HUDEP-2 (cell line): ENCODE results near the gene LARP4B.
"Not testable (repeated sequence)": the region's sequence is repeated elsewhere in the genome, so short reads cannot be mapped to it uniquely, and the experiment has no call there.

Experiments used
- DNase-seq, 76 experiments: peaks; one replicate each; lab custom pipeline; 2025; ENCODE audit not compliant: unreplicated experiment in 76 of 76; lab: John Stamatoyannopoulos, UW

Gene LARP4B

GRCh38 chr10:958856-959255, 27.4 kb upstream of the LARP4B start:
- DNase-seq: no peak

- no peak for DNase-seq
Measured at GRCh38 chr10:958106-958505, 26.6 kb upstream of the LARP4B start.

- no peak for DNase-seq
Measured at GRCh38 chr10:955820-956217, 24.3 kb upstream of the LARP4B start.

- no peak for DNase-seq
Measured at GRCh38 chr10:955127-955819, 23.8 kb upstream of the LARP4B start.

DNA sequence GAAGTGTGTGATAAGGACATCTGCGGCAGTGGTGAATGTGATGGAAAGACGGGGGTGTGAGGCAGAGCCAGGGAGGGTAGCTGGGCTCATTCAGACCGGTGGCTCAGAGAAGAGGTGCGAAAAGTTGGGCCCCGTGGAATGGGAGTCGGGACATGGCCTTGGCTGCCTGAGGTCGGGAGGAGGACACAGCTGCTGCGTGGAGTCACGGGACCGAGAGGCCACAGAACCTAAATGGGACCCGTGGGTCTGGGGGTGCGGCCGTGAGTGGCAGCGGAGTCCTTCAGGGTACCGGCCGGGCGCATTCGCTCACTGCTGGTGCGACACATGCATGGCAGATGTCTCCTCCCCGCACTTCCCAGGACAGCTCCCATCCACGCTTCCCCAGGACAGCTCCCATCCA, 22.9 kb upstream of the LARP4B start:
- DNase-seq: no peak

DNA sequence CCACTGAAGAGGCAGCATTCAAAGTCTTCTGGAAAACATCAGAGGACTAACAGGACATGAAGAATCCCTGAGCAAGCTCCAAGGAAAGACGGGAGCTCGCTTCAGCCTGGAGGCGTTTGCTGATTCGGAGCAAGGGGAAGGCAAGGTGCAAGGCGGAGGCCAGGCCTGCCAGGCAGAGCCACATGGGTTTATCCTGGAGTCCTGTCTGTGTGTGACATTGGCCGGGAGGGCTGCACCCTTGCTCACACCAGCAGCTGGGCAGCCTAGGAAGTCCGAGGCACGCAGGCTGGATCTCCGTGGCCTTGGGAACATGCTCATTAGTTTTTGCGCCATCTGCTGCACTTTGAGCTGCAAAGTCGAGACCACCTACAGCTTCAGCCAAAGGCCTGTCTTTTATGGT, 22.3 kb upstream of the LARP4B start:
- DNase-seq: no peak

DNA sequence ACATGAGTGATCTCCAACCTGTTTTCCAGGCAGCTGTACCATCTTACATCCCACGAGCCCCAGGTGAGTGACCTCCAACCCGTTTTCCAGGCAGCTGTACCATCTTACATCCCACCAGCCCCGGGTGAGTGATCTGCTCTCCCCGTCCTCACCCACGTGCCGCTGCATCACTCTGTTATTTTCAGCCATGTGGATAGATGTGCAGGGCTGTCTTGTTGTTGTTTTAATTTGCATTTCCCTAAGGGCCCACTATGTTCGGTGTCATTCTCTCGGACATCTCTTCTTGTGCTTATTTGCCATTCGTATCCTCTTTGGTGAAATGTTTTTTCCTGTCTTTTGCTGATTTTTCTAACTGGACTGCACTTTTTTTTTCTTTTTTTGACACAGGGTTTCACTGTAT, 17.9 kb upstream of the LARP4B start:
- DNase-seq: no peak

DNA sequence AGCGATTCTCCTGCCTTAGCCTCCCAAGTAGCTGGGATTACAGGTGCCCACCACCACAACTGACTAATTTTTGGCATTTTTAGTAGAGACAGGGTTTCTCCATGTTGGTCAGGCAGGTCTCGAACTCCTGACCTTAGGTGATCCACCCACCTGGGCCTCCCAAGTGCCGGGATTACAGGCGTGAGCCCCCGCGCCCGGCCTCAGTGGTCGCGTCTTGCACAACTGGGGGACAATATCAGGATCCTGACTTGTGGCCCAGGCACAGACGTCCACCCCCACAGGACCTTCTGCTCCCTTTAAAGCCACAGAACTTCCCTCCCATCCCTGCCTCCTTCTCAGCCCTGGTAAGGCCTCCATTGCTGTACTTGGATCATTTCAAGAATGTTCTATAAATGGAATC, 16.8 kb upstream of the LARP4B start:
- no peak for DNase-seq

DNA sequence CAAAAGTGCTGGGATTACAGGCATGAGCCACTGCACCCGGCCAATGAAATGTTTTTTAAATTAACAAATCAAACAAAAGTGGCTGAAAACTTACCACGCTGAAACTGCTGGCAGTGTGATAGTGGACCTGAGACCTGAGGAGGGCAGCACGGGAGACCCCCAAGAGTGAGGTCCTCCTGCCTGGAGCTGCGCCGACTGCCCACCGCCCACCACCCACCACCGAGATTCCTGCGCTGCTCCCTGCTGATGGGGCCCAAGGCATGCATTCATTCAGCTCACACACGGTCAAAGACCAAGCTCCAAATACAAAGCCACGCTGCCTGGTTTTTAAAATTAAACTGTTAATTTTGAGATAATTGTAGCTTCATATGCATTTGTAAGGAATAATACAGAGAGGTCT, 16.4 kb upstream of the LARP4B start:
- no peak for DNase-seq

DNA sequence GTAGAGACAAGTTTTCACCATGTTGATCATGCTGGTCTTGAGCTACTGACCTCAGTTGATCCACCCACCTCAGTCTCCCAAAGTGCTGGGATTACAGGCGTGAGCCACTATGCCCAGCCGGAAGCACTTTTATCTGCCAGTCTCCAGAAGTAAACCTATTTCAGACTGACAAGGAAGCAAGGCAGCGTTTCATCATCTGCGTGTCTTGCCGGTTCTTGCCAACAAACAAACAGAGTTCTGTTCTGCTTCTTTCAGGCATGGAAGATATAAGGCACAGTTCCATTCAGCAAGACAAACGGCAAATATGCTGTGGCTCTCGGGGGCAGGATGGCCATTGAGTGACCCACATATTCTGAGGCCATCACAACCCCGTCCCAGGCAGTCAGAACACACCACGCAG, 15.5 kb upstream of the LARP4B start:
- no peak for DNase-seq

GRCh38 chr10:945778-946177, 14.3 kb upstream of the LARP4B start:
- no peak for DNase-seq

DNA sequence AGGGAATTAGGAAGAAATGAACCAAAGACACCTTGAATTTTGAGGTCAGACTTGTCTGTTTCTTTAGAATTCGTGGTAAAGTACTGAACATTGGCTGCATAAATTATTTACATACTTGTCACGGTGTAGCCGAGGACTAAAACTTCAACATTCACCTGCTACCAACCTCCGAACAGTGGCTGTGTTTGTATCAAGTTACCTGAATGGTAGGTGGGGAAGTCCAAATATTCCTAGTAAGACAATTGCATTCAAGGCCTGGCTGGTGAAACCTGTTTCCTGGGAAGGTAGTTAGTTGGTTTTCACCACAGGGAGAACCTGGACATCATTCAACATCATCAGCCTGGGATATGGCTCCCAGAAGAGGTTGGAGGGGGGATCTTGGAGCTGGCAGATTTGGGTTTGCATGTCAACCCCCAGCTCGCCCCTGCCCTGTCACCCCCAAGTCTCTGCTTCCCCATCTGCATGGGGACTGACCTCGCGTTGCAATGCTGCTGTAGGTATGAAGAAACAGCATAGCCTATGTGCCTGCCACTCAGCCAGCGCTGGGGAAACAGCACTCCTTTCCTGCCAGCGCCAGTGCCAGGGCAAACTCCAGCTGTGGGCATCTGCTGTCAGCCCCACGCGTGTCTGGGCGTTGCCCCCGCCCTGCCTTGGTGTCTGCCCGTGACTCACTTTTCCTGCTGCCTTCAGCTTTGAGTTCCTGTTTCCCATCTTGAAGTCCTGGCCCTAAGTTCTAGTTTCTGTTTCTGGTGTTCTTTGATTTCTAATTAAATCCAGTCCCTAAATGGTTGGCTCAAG, 12.7 kb upstream of the LARP4B start:
- no peak for DNase-seq

DNA sequence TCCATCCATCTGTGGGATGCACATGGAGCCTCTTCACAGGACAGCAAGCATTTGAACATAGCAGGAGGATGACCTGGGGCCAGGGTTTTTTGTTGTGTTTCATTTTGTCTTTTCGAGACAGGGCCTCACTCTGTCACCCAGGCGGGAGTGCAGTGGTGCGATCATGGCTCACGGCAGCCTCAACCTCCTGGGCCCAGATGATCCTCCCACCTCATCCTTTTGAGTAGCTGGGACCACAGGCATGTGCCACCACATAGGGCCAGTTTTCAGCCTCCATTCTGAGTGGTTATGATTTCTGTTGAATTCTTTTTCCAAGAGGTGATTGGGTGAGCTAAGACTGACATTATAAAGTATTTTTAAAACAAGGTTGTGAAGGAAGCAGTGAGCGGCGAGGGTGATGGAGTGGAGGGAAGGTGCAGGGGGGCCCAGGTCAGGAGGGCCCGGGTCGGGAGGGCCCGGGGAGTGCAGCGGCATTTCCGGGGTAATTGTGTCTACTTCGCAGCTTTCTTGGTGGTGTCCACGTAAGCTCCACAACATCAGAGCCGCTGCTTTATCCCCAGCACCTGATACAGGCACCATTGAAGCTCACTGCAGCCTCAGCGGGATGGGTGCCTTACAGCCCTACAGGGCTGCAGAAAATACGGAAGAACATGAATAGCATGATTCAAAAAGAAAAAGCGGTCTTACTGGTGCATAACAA, 12.0 kb upstream of the LARP4B start:
- DNase-seq: no peak

DNA sequence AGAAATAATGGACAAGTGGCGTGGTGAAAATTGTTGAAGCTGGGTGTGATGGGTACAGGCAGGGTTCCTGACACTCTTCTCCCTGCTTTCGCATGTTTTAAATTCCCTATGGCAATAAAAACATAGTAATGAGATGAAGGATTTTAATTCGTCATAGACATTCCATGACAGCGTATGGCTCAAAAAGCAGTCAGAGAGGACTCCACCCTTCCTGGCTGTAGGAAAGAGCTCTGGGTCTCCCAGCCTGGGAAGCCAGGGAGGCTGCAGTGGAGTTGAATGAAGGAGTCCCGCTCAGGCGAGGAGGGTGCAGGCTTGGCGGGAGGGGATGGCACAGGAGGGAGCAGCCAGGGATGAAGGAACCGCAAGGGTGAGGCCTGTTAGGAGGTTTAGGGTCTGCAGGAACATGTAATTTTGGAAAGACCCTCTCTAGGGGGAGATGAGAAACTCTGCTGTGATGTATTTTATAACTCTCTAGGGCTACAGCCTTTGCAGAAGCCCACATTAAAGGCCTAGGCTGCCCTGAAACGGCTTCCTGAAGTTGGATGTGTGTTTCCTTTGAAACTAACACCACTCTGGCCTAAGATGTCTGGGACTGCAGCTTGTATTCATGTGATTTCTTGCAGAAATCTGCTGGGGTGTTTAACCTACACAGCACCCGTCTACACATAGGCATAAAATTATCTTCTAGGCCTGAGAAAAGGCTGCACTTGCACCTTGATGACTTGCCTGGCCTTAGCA, 7.6 kb upstream of the LARP4B start:
- DNase-seq: no peak

DNA sequence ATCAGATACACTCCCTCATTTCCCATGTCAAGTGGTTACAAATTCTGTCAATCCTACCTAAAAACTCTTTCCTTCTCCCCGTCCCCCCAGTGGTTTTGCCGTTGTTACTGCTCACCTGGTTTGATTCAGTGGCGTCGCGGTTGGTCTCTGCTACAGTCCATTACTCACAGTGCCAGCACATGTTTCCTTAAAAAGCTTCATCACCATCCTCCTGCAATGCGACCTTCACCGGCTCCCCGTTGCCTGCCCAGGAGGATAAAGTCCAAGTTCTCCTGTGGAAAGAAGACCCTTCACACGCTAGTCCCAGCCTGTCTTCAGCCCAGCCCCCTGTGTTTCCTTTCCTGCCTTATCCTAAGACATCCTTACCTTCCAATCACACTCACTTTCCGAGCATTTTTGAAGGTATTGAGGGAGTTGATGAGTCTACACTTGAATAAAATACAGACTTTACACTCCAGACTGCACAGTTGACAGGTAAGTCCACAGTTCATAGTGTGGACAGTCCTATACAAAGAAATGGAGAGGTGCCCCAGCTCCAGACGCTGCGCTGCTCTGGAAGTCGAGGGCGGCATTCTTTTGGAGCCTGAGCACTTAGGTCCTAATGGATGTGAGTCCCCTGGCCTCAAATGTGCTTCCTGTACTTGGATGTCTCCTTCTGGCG, 3.4 kb upstream of the LARP4B start:
- no peak for DNase-seq

DNA sequence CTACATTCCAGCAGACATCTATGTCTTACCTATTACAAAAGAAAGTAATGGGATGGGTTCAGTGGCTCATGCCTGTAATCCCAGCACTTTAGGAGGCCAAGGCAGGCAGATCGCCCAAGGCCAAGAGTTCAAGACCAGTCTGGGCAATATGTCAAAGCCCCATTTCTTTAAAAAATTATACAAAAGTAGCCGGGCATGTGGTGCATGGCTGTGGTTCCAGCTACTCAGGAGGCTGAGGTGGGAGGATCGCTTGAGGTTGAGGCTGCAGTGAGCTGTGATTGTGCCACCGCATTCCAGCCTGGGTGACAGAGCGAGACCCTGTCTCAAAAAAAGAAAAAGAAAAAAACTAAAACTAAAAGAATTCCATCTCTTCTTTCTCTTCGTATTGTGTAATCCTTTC, 2.7 kb upstream of the LARP4B start:
- not testable (repeated sequence) for DNase-seq

DNA sequence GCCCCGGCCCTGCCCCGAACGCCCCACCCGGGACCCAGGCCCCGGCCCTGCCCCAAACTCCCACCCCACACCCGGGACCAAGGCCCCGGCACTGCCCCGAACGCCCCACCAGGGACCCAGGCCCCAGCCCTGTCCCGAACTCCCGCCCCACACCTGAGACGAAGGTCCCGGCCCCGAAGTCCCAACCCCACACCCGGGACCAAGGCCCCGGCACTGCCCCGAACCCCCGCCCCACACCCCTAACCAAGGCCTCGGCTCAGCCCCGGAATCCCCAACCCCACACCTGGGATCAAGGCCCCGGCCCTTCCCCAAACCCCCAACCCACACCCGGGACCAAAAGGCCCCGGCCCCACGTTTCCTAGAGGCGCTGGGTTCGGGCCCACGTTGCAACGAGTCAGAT, 1.1 kb upstream of the LARP4B start:
- DNase-seq: no peak

GRCh38 chr10:930625-931325, 730 bp downstream of the LARP4B start:
- peak in 6 of 76 experiments; percentile 12 to 19 (median 16) for DNase-seq

- no peak for DNase-seq
Measured at GRCh38 chr10:929960-930624, 1.4 kb downstream of the LARP4B start.
